Activated naive CD8-positive, alpha-beta T cell treated with anti-CD3 and anti-CD28 coated beads, Interleukin-2, amount 50 U/mL, for 24 hours (primary cell): ENCODE measurements around the gene TMPRSS5.
"Not testable (repeated sequence)": the region's sequence is repeated elsewhere in the genome, so short reads cannot be mapped to it uniquely, and the experiment has no call there.

Experiments
- ATAC-seq: fragments of 150-1000 bp; cut with Tn5 transposase; one replicate; pipeline ENCODE4 v1.10.0; 2021
- DNase-seq: peaks from one replicate; pipeline ENCODE4 v3.0.0; 2021
- H3K27ac Mint-ChIP-seq: one replicate; pipeline ENCODE4 v1.8.0; 2021; ENCODE audit warnings: mild to moderate bottlenecking, mixed read lengths
- H3K27me3 Mint-ChIP-seq: one replicate; pipeline ENCODE4 v1.8.0; 2021; ENCODE audit warnings: mixed read lengths
- H3K36me3 Mint-ChIP-seq: one replicate; pipeline ENCODE4 v1.8.0; 2021; ENCODE audit warnings: low read depth, mixed read lengths
- H3K4me1 Mint-ChIP-seq: one replicate; pipeline ENCODE4 v1.8.0; 2021; ENCODE audit warnings: mixed read lengths
- H3K4me3 Mint-ChIP-seq: one replicate; pipeline ENCODE4 v1.8.0; 2021; ENCODE audit warnings: mild to moderate bottlenecking, moderate library complexity, mixed read lengths
- H3K9me3 Mint-ChIP-seq: one replicate; pipeline ENCODE4 v1.8.0; 2021; ENCODE audit warnings: mixed read lengths

The TMPRSS5 gene

DNA sequence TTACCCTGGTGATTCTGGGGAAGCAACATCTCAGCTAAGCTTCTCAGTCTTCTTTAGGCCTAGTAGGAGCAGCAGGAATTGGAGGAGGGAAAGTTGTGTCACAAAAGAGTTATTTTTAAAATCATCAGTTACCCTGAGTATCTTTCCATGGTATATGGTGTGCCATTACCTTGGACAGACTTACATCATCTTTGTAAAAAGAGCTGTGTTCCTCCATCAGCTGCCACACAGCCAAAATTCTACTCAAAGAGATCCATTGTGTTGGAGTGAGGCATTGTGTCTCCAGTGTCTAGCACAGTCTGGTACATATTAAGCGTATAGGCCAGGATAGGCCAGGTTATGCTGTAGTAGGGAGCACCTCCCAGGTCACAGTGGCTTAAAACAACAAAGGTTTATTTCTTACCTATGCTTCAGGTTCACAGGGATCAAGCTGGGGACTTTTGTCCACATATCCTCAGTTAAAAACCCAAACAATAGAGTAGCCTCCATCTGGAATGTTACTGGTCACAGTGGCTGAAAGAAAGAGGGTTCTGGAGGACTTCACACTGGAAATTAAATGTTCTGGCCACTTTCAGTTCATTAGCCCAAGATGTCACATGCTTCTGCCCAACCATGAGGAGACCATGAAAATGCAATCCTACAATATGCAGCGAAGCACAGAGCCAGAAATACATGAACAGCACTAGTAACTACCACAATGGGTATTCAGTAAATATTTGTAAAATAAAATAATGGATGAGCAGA is 9.9 kb upstream of the TMPRSS5 start:
- ATAC-seq (no peak), DNase-seq (no peak)
- H3K9me3 Mint-ChIP-seq = peaks cover 7% of the 10 kb centered on the region
- H3K36me3 Mint-ChIP-seq = peaks cover 28% of the 10 kb centered on the region
- no peak overlapping the region for H3K4me3 Mint-ChIP-seq
- H3K27ac Mint-ChIP-seq = no peak overlapping the region
- H3K27me3 Mint-ChIP-seq = no peaks in the 10 kb centered on the region
- no peaks in the 10 kb centered on the region for H3K4me1 Mint-ChIP-seq

DNA sequence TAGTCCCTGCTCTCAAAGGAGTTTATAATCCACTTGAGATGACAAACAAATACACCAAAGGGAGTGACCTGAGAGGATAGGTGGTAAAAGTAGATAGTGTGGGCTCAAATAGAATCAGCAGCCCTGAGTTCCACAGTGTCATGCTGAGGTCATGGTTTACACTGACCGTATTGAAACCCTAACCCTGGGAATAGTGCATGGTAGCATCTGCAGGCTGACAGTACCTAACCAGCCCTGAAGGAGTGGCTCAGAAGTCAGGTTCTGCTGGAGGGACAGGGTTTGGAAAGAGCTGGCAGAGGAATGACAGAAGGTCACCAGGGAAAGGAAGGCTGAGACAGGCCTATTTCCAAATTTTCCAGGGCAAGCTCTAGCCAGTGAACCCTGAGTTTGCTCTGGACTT is 9.2 kb upstream of the TMPRSS5 start:
- no peak overlapping the region for H3K27ac Mint-ChIP-seq
- H3K36me3 Mint-ChIP-seq = peaks cover 29% of the 10 kb centered on the region
- H3K4me3 Mint-ChIP-seq = no peak overlapping the region

DNA sequence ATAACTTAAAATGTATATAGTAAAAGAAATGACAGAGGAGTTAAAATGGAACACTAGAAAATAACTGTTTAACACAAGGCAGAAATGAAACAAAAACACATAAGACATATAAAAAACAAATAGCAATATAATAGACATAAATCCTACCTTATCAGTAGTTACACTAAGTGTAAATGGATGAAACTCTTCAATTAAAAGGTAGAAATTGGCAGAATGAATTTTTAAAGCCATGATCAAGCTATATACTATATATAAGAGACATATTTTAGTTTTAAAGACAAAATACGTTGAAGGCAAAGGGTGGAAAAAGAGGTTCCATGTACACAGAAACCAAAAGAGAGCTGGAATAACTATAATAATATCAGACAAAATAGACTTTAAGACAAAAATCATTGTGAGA is 4.9 kb upstream of the TMPRSS5 start:
- no peaks in the 10 kb centered on the region for H3K27me3 Mint-ChIP-seq
- H3K27ac Mint-ChIP-seq = no peak overlapping the region
- H3K4me3 Mint-ChIP-seq = no peak overlapping the region
- no peak for DNase-seq
- peaks cover 36% of the 10 kb centered on the region for H3K9me3 Mint-ChIP-seq
- ATAC-seq = no peak
- no peaks in the 10 kb centered on the region for H3K4me1 Mint-ChIP-seq
- H3K36me3 Mint-ChIP-seq = peaks cover 28% of the 10 kb centered on the region

More for the DNA sequence above, 9.2 kb upstream of the TMPRSS5 start:
- peaks cover 7% of the 10 kb centered on the region for H3K9me3 Mint-ChIP-seq
- no peaks in the 10 kb centered on the region for H3K4me1 Mint-ChIP-seq
- DNase-seq (no peak), ATAC-seq (no peak)
- H3K27me3 Mint-ChIP-seq = no peaks in the 10 kb centered on the region

DNA sequence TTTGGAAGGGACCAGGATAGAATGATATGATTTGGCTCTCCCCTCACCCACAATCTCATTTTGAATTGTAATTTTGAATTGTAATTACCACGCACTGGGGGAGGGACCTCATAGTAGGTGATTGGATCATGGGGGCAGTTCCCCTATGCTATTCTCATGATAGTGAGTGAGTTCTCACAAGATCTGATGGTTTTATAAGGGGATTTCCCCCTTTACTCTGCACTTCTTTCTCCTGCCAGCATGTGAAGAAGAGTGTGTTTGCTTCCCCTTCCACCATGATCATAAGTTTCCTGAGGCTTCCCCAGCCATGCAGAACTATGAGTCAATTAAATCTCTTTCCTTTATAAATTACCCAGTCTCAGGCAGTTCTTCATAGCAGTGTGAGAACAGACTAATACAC is 2.6 kb downstream of the TMPRSS5 start:
- H3K27ac Mint-ChIP-seq, DNase-seq, H3K4me1 Mint-ChIP-seq, H3K4me3 Mint-ChIP-seq, ATAC-seq, H3K27me3 Mint-ChIP-seq: not testable (repeated sequence)
- peaks cover 13% of the 10 kb centered on the region for H3K36me3 Mint-ChIP-seq
- H3K9me3 Mint-ChIP-seq = peaks cover 23% of the 10 kb centered on the region

DNA sequence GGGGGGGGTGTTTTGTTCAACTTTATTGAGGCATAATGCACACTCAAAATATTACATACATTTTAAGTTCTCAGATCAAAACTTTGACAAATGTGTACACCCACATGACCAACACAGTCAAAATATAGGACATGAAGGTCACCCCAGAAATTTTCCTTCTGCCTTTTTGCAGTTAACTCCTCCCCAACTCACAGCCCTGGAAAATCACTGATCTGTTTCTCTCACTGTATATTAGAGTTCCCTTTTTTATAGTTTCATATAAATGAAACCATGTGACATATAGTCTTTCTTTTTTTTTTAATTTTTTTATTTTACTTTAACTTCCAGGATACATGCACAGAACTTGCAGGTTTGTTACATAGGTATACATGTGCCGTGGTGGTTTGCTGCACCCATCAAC is 4.6 kb downstream of the TMPRSS5 start:
- ATAC-seq (no peak), DNase-seq (no peak)
- Mint-ChIP-seq H3K36me3 (peaks cover 2% of the 10 kb centered on the region), H3K27me3 (no peaks in the 10 kb centered on the region), H3K4me1 (no peaks in the 10 kb centered on the region), H3K9me3 (peaks cover 9% of the 10 kb centered on the region), H3K4me3 (no peak overlapping the region), H3K27ac (no peak overlapping the region)

DNA sequence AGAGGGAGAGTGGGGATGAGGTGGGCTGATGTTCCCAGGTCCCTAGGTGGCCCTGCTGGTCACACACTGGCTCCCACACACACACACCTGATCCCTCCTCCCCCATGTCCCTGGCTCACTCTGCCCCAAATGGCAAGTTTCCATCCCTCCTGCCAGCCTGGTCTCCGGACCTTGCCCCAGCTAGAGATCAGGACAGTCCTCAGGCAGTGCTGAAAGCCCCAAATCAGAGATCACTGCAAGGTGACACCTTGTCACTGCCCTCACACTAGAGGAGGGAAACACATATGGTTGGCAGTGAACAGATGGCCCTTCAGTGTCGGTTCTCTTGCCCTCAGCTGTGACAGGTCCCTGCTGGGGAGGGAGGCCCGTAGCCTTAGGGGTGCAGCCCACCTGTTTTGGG is 7.6 kb downstream of the TMPRSS5 start:
- no peak overlapping the region for H3K4me3 Mint-ChIP-seq
- no peak overlapping the region for H3K27ac Mint-ChIP-seq
- H3K27me3 Mint-ChIP-seq = no peaks in the 10 kb centered on the region
- H3K9me3 Mint-ChIP-seq = no peaks in the 10 kb centered on the region
- ATAC-seq = no peak
- H3K36me3 Mint-ChIP-seq = peaks cover 2% of the 10 kb centered on the region
- no peaks in the 10 kb centered on the region for H3K4me1 Mint-ChIP-seq
- DNase-seq = no peak

DNA sequence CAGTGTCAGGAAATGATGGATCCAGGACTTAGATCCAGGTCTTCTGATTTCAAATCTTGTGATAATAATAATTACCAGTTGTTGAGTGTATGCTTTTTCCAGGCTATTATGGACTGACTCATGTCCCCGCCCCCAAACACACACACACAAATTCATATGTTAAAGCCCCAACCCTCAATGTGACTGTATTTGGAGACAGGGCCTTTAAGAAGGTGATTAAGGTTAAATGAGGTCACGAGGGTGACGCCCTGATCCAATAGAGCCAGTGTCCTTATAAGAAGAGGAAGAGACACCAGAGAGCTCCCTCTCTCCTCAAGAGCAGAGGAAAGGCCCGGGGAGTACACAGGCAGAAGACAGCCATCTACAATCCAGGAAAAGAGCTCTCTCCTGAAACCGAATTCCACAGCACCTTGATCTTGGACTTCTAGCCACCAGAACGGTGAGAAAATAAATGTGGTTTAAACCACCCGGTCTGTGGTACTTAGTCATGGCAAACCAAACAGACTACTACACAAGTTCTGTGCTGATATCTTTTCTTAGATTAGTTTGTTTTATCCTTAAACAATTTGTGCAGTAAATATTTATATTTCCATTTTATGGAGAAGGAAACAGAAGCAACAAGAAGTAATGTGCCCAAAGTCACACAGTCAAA is 8.2 kb downstream of the TMPRSS5 start:
- peaks cover 2% of the 10 kb centered on the region for H3K36me3 Mint-ChIP-seq
- H3K9me3 Mint-ChIP-seq = no peaks in the 10 kb centered on the region
- H3K4me3 Mint-ChIP-seq = no peak overlapping the region
- no peak for ATAC-seq
- H3K4me1 Mint-ChIP-seq = no peaks in the 10 kb centered on the region
- no peak overlapping the region for H3K27ac Mint-ChIP-seq
- no peak for DNase-seq
- H3K27me3 Mint-ChIP-seq = no peaks in the 10 kb centered on the region

DNA sequence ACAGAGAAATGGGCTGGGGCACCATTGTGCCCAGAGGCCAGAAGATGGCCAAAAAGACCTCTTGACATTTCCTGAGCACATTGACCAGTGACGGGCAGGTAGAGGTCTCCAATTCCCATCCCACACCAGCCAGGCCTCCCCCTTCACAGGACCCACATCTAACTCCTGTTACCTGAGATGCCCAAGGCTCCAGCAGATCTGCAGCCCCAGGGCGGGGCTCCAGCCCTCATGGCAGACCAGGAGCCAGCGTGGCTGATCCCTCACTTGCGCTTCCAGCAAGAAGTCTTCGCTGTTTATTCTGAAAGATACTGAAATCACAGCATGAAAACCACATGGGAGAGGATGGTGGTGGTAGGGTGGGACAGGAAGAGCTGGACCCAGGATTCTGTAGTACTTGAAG is 9.0 kb downstream of the TMPRSS5 start:
- ATAC-seq (no peak), DNase-seq (no peak)
- Mint-ChIP-seq H3K27me3 (no peaks in the 10 kb centered on the region), H3K4me1 (no peaks in the 10 kb centered on the region), H3K36me3 (peaks cover 2% of the 10 kb centered on the region), H3K9me3 (no peaks in the 10 kb centered on the region), H3K4me3 (no peak overlapping the region), H3K27ac (no peak overlapping the region)

DNA sequence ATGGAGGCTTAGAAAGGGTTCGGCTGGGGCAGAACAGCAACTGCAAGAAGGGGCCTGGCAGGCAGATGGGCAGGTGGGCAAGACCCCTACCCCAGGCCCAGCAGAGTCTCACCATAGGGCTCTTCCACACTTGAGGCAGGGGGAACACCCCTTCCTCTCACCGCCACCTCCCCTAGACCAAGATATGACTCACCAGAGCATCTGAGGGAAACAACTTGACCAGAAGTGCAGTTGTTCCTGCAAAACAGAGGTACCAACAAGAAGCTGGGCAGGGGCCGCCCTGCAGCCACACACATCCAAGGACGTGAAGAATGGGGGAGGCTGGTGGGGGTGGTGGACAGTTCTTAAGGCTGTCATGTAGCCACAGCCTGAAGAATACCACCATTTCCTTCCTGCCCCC is 10.9 kb downstream of the TMPRSS5 start:
- no peaks in the 10 kb centered on the region for H3K36me3 Mint-ChIP-seq
- H3K9me3 Mint-ChIP-seq = no peaks in the 10 kb centered on the region
- ATAC-seq = no peak
- no peak overlapping the region for H3K4me3 Mint-ChIP-seq
- H3K27ac Mint-ChIP-seq = no peak overlapping the region
- DNase-seq = no peak
- H3K27me3 Mint-ChIP-seq = no peaks in the 10 kb centered on the region
- no peaks in the 10 kb centered on the region for H3K4me1 Mint-ChIP-seq

DNA sequence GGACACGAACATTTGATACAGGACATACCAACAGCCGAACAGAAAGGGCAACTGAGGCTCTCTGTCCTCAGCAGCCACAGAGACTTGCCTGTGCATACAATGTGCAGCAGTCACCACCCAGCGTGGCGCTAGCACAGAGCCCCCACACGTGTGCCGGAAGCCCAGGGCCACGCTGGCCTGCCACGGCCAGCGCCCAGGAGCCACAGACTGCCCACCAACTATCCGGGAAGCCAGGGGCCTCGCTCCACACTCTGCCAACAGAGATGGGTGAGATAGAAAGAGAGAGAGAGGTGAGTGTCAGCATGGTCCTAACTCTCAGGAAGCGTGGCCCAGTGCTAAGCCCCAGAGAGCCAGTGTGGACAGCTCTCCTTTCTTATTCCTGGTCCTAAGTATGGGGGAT is 11.7 kb downstream of the TMPRSS5 start:
- H3K4me3 Mint-ChIP-seq = no peak overlapping the region
- H3K27ac Mint-ChIP-seq = no peak overlapping the region
- no peaks in the 10 kb centered on the region for H3K27me3 Mint-ChIP-seq
- ATAC-seq (no peak), DNase-seq (no peak)
- no peaks in the 10 kb centered on the region for H3K36me3 Mint-ChIP-seq
- no peaks in the 10 kb centered on the region for H3K9me3 Mint-ChIP-seq
- no peaks in the 10 kb centered on the region for H3K4me1 Mint-ChIP-seq

DNA sequence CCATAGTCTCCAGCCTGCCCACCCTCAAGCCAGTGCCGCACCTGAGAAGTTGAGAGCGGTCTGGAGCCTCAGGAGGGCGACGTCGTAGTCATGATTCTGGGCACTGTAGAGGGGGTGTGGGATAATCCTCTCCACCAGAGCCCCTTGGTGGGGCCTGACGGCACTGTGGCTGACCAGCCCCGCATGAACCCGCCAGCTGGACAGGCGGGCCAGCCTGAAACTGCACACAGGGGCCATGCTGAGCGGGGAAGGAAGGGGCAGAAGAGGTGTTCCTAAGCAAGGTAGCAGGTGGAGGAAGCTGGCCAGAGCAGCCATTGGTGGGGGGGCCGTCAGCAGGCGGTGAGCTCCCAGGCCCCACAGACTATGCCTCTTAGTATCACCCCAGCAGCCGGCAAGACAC is 13.1 kb downstream of the TMPRSS5 start:
- DNase-seq (no peak), ATAC-seq (no peak)
- no peak overlapping the region for H3K4me3 Mint-ChIP-seq
- no peaks in the 10 kb centered on the region for H3K4me1 Mint-ChIP-seq
- no peaks in the 10 kb centered on the region for H3K36me3 Mint-ChIP-seq
- H3K9me3 Mint-ChIP-seq = no peaks in the 10 kb centered on the region
- H3K27me3 Mint-ChIP-seq = no peaks in the 10 kb centered on the region
- no peak overlapping the region for H3K27ac Mint-ChIP-seq

DNA sequence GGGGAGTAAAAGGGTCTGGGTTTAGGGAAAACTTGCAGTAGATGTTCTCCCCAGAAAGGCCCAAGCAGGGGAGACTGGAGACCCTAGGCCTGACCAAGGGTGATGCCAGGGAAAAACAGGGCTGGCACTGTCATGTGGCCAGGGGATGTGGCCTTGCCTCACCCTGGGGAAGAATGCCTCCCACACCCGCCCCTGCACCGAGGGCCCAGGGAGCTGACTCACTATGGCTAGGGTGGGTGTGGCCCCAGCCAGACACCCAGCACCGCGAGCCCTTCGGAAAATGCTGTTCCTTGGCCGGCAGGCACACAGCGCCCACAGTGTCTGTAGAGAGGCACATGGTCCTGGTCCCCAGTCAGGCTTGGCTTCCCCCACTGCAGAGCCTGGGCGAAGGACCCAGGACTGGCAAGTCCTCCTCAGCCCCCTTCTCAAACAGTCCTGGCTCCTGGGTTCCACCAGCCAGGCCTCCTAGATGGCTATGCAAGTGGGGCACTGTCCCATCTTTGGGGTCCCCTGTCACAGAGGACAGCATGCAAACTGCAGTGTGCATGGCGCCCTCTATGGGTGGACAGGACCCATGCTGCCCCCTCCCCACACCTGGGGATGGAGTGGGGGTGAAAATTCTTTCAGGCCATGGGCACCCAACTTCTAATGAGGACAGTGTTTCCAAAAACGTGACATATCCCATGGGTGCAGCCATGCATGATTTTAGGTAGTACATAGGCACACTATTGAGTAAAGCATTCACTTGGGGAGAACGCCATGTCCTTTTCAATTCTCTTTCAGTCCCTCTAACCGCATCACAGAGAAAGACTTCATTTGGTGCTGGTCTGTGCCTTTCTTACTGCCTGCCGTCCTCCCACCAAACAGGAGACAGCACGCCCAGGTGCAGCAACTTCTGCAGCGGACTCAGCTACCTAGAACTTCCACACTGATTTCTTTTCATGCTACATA is 15.2 kb downstream of the TMPRSS5 start:
- H3K27me3 Mint-ChIP-seq = no peaks in the 10 kb centered on the region
- no peak for ATAC-seq
- DNase-seq = peak; percentile 11
- no peak overlapping the region for H3K27ac Mint-ChIP-seq
- no peaks in the 10 kb centered on the region for H3K36me3 Mint-ChIP-seq
- H3K4me3 Mint-ChIP-seq = no peak overlapping the region
- no peaks in the 10 kb centered on the region for H3K4me1 Mint-ChIP-seq
- no peaks in the 10 kb centered on the region for H3K9me3 Mint-ChIP-seq

DNA sequence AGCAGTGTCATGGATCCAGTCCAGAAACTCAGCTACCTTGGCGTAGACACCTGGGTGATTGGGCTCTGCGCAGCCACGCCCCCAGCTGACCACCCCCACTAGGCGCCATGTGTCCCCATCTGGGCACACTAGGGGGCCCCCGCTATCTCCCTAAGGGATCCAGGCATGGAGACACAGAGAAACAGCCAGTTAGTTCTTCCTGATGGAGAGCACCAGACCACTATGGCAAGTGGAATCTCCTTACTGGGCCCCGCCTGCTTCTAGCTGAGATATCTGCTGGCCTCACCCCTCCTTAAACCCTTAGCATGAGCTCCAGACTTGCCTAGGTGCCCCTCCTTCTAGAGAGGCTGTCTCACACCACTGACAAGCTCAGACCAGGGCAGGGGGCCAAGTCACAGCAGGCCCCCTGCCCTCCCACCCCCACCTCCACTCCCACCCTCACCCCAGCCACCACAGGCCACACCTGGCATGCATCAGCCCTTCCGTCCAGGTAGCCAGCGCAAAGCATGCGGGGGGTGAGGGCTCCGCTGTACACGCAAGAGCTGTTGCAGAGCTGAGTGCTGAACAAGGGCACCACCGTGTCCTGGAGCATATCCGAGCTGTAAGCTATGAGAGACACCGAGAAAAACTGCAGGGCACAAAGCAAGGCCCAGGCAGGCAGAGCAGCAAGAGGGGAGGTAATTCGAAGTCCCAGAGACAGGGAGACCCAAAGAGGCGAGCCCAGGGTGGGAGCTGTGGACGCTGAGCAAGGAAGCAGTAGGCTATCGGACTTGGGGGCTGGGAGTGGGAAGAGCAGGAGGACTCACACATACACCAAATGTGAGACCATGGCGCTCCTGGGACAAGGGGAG is 16.1 kb downstream of the TMPRSS5 start:
- DNase-seq (no peak), ATAC-seq (no peak)
- Mint-ChIP-seq H3K4me3 (no peak overlapping the region), H3K36me3 (no peaks in the 10 kb centered on the region), H3K27ac (no peak overlapping the region), H3K27me3 (no peaks in the 10 kb centered on the region), H3K4me1 (no peaks in the 10 kb centered on the region), H3K9me3 (no peaks in the 10 kb centered on the region)

DNA sequence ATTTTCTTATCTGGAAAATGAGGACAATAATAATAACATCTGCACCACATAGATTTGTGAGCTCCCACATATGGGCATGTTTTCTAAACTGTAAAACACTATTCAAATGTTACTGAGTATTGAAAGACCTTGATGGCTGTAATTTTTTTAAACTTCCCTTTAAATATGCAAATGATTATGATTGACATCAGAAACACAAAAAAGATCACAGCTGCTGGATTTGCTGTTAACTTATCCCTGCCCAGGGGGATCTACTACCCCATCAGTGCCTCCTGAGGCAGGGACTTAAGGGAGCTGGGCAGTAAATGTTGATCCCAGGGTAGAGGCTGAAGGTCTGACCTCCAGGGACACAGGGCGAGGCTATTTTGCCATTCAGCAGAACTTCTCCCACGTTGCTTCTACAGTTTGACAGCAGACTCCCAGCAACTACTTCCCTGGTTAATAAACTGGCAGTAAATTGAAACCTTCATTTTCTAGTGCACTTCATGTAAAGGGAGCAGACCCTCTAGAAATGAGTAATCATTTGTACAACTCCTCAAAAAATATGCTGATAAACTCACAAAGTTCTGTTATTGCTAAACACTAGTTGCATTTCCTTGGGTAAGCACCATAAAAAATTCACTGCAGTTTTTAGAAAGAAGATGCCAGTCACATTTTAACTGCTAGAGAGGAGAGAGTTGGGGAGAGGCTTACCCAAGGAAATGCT is 20.3 kb downstream of the TMPRSS5 start:
- H3K27ac Mint-ChIP-seq = no peak overlapping the region
- H3K27me3 Mint-ChIP-seq = no peaks in the 10 kb centered on the region
- no peaks in the 10 kb centered on the region for H3K36me3 Mint-ChIP-seq
- ATAC-seq (no peak), DNase-seq (no peak)
- H3K4me3 Mint-ChIP-seq = no peak overlapping the region
- H3K4me1 Mint-ChIP-seq = no peaks in the 10 kb centered on the region
- H3K9me3 Mint-ChIP-seq = no peaks in the 10 kb centered on the region
